Sigmoid colon (tissue), 4 donors: ENCODE measurements around the gene SLIT1.

Experiments used
- CTCF ChIP-seq, 4 experiments: fragments of 450-650 bp in 3 of 4; fragments of 200-600 bp in 1 of 4; IDR thresholded peaks; one replicate each; pipeline ENCODE4 v1.5.1; 2016 to 2019; ENCODE audit warnings: antibody characterized with exemption in 4 of 4, mild to moderate bottlenecking in 3 of 4, moderate library complexity in 2 of 4
- EP300 ChIP-seq, 4 donors: sonication (generic); formaldehyde crosslinking; IDR thresholded peaks; one replicate each; pipeline ENCODE4 v1.6.1; 2017; ENCODE audit warnings: antibody characterized with exemption in 4 of 4
- POLR2A ChIP-seq, 2 donors: fragments of 450-650 bp; IDR thresholded peaks; one replicate each; pipeline ENCODE4 v1.6.1; 2016; ENCODE audit warnings: antibody characterized with exemption in 2 of 2, mild to moderate bottlenecking in 2 of 2, moderate library complexity in 2 of 2
- POLR2AphosphoS5 ChIP-seq, 4 donors: sonication (generic); formaldehyde crosslinking; IDR thresholded peaks; one replicate each; pipeline ENCODE4 v1.6.1; 2017; ENCODE audit warnings: antibody characterized with exemption in 4 of 4

DNA sequence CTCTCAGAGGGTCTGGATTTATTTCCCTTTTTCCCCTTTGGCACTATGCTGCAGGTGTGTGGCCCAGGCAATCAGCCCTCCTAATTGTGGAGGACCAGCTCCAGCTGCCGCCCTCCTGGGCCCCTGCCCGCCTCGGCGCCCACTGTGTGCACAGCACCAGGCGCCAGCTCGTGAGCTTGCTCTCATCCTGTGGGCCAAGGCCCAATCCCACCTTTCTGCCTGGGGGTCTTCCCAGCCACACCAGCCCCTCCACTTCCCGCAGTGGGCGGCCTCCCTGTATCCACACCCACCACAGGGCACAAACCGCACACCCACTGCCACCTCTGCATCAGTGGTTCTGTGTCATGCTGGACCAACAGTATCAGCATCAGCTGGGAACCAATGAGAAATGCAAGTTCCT lies 25.5 kb upstream of the SLIT1 start:
- TF ChIP-seq CTCF (IDR thresholded peaks at IDR 0.05) (no peak), POLR2A (IDR thresholded peaks at IDR 0.05) (no peak), POLR2AphosphoS5 (IDR thresholded peaks at IDR 0.05) (no peak), EP300 (IDR thresholded peaks at IDR 0.05) (no peak)
